ENCODE measurements around the gene PATL1.

PATL1 gene

DNA sequence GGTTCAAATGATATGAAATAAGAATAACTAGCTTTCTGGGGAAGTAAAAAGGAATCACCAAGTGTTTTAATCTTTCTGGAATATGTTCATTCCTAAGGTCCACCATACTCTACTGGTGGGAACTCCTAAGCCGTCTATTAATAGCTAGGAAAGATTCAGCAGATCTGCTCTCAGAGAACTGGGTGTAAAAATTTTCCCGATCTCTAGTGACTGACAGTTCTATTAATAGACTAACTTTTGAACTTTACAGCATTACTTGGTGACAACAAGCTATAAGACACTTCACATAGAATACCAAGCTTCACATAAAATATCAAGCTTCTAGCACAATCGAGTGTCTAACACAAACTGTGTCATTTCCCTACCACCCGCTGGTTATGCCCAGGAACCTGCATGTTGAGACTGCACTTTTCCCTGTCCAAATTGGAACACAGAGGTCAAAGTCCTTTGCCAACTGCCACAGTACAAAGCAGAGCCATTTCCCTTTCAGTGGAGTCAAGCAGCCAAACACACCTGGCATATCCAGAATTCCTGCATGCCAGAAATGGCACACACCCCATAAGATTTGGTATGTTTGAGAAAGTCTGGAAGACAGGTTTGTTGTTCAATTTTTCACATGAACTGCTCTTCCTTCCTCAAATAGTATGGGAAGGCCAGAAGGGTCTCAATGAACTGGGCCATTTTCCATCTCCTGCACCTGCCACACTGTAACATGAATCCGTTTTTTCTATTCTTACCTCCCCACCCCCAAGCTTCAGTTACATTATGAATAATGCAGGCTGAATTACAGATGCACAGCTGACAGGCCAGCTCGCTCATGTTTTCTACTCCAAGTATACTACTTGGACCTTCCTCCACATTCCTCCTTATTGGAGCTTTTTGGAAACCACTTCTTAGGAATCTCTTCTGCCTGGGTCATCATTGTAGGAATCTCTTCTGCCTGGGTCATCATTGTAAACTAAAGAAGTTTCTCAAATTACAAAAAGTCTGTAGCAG, 57.0 kb downstream of the PATL1 start:
- no peak for DNase-seq

DNA sequence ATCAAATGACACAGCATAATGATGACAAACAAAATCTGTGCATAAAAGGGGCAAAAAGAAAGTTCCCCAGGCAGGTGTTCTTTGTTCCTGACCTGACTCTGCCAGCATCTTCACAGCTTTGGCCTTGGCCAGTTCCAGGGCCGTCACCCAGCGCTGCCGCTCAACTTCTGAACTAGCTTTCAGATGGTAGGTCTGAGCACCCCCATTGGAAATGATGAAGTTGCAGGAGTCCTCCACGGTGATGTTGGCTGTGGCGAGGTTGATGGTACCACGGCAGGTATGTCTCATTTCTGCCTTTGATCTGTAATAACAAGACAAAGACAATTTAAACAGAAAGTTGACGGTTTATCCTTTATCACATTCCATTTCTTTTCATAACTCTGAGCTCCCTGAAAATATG, 58.5 kb downstream of the PATL1 start:
- no peak for DNase-seq

DNA sequence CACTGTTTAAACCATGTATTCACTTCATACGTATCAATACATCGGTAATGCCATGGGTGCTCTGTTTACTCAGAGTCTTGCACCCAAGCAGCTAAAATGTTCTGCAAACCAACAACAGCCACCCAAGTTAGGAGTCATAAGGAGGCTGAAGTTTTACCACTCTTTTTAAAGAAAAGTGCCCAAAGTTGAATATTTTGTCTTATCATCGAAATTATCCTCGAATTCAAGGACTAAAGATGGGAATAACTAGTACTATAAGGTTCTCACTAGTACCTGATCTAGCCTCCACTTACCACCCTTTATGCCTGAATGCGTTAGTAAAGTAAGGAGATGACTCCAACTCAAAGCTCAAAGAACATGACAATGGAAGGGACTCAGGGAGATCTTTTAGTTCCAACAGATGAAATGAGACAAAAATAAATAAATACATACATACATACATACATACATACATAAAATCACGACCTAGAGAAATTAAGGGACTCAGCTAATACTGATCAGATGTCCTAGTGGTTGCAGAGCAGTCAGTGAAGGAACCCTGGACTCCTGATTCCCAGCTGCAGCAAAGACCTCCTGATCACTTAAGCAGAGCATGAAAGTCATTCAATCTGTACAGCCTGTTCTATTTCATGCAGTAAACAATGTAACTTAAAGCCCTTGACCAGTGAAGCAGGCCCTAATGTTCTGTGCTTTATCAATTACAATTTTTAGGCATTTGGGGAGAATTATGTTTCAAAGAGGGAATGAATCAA, 61.0 kb downstream of the PATL1 start:
- no peak for DNase-seq

DNA sequence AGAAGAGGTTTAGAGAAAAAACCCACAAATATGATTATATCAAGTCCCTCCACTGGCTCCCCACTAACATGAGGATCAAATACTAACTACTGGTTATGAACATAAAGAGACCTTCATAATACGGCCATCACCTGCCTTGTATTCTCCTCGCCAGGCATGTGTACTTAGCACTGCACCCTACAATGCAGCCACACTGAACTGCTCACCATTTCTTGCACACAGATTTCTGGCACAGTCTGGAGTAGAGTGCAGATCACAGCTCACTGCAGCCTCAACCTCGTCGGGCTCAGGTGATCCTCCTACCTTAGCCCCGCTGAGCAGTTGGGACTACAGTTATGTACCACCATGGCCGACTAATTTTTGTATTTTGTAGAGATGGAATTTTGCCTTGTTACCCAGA, 66.4 kb downstream of the PATL1 start:
- DNase-seq, result no peak

DNA sequence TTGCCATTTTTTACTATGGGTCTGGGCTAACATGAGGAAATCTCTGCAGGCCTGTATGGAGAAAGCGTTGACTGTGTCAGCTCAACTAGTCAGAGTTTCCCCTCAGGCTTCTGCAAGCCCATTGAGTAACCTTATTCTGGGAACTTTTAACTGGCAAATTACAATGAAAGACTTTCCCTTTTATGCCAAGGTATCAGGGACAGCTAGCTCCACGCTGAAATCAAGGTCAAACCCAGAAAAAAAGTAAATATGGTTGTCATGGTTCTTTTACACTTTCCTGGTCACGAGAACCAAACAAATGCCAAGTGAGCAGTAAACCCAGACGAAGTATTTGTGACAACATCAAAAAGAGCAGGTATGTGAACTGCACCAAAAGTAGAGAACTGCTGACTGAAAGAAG, 67.0 kb downstream of the PATL1 start:
- no peak for DNase-seq

DNA sequence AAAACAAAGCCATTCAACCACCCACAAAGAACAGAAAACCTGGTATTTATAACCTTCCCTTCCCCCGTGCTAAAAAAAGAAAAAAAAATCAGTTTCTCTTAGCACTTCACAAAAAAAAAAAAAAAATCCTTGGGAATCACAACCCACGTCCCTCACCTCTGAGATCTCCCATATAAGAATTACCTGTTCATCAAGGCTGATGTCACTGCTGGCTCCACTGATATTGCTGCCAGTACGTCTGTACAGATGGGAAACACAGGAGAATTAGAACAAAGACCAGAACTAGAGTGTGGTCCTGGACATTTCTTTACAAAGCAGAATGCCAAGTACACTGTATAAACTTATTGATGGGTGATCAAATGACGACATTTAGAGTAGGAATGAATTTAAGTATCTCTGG, 68.2 kb downstream of the PATL1 start:
- DNase-seq, result no peak

DNA sequence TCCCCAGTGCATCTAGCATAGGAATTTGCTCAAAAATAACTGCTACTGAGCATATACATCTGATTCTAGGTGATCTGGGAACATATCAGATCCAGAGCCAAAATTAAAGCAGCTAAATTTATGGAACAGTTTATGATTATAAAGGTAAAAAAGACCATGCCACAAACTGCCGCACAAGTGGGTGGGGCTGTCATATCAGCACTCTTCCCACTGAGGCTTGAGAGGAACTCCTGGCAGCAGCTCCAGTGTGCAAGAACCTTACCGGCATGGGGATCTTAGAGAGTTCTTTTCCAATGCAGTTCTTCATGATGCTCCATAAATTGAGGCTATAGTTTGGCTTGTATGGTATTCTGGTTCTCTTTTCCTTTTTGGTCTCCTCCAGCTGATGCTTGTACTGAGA, 68.6 kb downstream of the PATL1 start:
- no peak for DNase-seq

DNA sequence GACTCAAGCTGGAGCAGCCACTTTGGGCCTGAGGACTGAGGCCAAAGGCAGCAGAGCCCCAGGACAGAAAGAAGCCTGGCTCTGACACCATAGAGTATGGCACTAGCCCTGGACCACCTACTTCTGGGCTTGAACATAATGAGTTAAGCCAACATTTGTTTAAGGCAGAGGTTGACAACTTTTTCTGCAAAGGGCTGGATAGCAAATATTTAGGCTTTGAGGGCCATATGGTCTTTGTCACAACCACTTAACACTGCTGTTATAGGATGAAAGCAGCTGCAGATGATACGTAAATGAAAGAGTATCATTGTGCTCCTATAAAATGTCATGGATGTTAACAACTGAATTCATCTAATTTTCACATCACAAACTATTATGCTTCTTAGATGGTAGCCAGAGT, 69.9 kb downstream of the PATL1 start:
- no peak for DNase-seq
